Measurements from ENCODE around the gene NFIC.

DNA sequence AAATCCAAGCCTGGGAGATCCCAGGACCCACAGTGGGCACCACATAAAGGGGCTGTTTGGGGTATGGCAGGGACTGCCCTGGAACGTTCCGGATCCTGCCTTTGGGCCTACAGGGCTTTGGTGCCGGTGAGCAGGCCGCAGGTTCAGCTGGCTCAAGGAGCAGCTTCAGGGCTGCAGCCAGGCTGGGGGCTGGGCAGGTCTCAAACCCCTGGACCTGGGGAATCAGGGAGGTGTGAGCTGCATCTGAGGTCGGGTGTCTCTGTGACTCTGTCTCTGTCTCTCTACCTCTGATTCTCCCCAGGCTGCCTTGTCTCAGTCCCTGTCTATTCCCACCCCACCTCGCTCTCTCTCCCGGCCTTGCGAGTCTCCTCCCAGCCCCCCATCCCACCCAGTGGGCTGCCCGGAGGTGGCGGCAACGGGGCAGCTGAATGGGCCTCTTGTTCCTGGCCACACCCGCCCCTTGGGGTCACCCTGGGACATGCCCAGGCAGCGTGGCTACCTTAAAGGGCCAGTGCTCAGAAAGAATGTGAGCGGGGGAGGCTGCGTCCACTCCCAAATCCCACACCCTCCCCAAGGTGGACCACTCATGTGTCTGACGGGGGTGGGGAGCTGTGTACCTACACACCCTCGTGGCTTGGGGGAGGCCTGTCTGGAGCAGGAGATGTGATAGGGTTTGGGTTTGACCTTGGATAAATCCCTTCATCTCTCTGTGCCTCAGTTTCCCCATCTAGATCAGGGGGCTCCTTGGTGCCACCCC is 31.1 kb downstream of the NFIC start:
- TF ChIP-seq, protein P1, sequence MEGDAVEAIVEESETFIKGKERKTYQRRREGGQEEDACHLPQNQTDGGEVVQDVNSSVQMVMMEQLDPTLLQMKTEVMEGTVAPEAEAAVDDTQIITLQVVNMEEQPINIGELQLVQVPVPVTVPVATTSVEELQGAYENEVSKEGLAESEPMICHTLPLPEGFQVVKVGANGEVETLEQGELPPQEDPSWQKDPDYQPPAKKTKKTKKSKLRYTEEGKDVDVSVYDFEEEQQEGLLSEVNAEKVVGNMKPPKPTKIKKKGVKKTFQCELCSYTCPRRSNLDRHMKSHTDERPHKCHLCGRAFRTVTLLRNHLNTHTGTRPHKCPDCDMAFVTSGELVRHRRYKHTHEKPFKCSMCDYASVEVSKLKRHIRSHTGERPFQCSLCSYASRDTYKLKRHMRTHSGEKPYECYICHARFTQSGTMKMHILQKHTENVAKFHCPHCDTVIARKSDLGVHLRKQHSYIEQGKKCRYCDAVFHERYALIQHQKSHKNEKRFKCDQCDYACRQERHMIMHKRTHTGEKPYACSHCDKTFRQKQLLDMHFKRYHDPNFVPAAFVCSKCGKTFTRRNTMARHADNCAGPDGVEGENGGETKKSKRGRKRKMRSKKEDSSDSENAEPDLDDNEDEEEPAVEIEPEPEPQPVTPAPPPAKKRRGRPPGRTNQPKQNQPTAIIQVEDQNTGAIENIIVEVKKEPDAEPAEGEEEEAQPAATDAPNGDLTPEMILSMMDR (IDR thresholded peaks at IDR 0.05): no peak
- no peak for TF ChIP-seq POLR2A (IDR thresholded peaks at IDR 0.05)
- TF ChIP-seq POLR2AphosphoS5 (IDR thresholded peaks at IDR 0.05): no peak

Data from gastroesophageal sphincter (tissue), 3 donors.